Muscle of arm (tissue), 12 donors: ENCODE measurements around the gene DPP9. TPM values are rescaled to one million over a fixed set of nuclear protein-coding genes. Genes with fewer than 3 reads are reported as not detected.
"Not testable (repeated sequence)": the region's sequence is repeated elsewhere in the genome, so short reads cannot be mapped to it uniquely, and the experiment has no call there.

Experiments
- DNase-seq: peaks from one replicate; pipeline ENCODE4 v3.0.0-alpha.2; 2013
- polyA plus RNA-seq, 12 donors: library from polyadenylated mRNA; unstranded; fragments of 120-200 nt; gene quantifications; one replicate each; pipeline ENCODE4 v1.2.1, GENCODE V29; 2013; ENCODE audit not compliant: insufficient read length in 12 of 12

The DPP9 gene
- polyA plus RNA-seq, 12 donors: 20.2 to 37.4 (median 25.4) TPM; not detected in 1

DNA sequence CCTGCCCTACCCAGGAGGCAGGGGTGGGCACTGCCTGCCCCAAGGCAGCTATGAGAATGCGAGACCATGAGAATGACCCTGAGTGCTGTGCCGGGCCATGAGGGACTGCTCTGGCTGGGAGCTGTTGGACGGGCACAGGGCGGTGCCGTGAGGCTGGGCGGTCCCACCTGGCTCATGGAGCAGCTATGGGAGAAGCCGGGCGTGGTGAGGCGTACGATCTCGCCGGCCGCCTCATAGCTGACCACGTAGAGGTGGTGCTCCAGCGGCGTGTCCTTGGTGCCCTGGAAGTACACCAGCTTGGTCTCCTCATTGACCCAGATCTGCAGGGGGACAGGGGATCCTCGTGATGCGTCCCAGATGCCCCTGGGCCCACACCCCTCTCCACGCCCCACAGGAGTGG lies 34.2 kb downstream of the DPP9 start:
- DNase-seq: no peak

DNA sequence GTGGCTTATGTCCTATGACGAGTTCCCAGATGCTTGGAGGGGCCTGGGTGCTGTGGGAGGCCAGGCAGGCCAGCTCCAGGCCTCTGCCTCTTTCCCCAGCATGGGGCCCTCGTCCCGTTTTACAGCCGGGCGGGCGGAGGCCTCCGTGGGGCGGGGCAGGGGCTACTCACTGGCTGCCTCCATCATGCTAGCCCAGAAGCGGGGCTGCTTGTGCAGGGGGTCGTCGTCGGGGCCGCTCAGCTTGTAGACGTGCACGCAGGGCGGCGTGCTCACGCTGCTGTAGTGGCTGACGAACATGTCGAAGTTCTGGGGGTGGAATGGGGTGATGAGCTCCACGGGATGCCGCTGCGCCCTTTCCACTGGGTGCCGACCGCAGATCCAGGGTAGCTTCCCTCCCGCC lies 35.1 kb downstream of the DPP9 start:
- no peak for DNase-seq

DNA sequence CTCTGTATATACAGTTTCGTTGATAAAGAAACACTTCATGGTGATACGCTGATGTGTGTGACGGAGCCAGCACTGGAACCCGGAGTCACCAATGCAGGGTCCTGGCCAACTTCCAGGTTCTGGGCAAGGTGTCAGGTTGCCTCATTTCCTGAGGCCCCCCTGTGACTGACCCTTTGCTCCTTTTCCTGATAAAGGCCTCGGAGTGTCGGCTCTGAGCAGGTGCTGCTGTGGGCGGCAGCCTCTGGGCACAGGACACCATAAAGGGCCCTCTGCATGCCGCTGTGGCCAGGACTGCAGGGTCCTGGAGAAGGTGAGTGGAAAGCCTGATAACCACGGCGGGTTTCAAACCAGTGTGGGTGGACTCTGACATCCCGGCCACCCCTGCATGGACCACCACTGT lies 36.2 kb downstream of the DPP9 start:
- DNase-seq: no peak

DNA sequence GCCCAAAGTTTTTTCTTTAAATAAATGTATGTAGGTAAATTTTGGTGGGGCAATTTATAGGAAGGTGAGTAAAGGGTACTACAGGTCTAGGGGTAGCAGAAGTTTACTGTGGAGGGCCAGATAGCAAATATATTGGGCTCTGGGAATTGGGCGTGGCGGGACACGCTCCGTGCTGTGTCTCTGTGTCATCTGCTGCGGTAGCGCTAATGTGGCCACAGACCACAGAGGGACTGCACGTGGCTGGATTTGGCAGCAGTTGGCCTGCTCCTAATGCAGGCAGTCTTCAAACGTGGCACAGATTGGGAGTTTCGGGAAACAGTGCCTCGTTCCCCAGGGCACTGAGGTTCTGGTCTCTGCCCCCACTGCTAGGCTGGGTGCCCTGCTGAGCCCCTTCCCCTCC lies 36.9 kb downstream of the DPP9 start:
- DNase-seq: no peak

DNA sequence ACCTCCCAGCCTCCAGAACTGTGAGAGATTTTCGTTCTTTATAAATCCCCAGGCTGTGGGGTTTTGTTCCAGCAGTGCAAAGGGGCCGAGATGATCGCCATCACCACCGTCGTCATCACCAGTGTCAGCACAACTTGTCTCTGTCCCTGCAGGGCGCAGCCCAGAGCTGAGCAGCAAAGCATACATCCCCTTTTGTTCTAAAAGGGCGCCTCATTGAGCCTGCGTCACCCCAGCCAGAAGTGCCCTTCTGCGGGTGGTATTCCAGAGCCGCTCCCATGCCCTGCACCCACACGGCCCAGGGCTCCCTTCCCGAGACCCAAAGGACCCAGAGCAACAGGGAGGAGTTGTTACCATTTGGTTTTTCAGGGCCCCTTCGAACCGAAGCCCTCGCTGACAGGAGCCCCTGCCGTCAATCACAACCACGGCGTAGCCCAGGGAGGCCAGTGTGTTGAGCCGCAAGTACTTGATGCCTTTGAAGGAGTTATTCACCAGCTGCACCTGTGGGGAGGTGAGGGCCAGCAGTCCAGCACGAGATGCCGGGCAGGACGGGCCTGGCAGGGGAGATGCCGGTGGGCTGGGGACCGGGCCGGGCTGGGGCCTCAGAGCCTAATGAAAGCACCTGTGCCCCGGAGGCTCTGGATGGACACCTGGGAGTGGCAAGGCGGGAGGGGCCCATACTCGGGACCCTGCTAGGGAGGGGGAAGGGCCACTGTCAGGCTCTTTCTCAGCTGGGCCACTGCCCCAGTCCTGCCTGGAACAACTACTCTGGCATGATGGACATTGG lies 39.1 kb downstream of the DPP9 start:
- DNase-seq: no peak

DNA sequence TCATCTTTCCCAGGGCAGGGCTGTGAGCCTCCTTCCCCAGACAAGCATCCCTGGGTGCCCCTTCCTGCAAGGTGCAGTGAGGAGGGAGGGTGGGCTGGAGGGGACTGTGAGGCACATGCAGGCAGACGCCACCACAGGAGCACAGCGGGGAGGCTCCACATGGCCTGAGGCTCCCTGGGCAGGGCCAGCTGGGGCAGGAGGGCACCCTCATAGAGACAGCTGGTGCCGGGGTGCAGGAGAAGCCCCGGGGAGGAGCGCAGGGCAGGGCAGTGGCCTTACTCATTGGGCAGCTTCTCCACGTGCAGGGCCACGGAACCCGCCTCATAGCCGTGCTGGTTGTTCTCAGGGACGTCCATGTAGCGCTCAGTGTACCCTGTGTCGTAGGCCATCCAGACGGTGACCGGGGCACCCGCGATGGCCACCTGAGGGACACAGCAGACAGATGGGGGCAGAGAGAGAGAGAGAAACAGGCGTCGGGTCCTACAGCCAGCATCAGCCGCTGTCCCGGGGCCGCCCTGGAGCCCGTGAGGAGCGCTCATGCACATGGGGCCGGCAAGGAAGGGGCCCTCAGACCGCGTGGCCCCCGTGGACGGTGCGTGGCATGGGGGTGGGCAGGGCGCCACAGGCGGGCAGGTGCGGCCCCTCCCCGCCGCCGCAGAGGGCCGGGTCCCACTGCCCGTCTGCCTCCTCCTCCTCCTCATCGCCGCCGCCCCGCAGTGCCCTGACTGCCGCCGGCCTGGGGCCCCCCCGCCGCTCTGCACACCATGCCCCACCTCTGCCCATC lies 41.0 kb downstream of the DPP9 start:
- no peak for DNase-seq

DNA sequence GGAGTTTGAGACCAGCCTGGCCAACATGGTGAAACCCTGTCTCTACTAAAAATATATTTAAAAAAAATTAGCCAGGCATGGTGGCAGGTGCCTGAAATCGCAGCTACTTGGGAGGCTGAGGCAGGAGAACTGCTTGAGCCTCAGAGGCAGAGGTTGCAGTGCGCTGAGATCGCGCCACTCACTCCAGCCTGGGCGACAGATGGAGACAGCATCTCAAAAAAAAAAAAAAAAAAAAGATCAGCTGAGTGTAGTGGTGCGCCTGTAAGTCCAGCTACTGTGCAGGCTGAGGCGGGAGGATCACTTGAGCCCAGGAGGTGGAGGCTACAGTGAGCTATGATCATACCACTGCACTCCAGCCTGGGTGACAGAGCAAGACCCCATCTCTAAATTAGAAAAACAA lies 43.6 kb downstream of the DPP9 start:
- DNase-seq: not testable (repeated sequence)

DNA sequence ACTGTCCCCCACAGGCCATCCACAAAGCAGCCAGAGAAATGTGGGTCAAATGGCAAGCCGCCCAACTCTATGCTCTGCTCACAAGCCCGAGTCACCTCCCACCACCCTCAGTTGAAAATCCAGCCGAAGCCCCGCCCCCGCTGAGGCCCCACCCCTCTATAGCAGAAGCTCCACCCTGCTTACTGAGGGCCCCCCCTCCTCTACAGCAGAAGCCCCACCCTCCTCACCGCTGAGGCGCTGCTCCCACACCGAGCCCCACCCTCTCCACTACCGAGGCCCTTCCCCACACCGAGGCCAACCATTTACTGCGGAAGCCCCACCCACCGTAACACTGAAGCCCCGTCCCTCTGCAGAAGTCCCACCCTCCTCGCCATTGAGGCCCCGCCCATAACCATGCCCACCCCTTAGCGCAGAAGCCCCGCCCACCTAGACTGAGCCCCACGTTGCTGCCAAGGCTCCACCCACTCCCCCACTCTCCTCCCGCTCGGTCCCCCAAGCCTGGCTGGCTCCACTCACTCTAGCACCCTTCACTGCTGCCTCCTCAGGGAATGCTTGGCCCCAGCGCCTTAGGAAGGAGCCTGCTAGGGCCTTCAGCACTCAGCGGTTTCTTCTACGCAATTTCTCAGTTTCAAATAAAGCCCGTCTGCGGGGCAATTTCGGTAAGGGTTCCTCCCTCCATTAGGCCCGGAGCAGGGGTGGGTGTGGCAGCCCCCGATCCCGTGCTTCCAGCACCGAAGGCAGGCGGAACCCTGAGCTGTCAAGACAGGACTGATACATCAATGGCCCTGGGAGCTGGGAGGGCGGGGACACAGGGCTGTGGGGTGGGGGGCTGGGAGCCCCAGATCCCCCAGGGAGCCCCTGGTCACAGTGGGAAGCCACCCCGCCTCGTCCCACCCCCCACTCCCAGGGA lies 44.5 kb downstream of the DPP9 start:
- no peak for DNase-seq

DNA sequence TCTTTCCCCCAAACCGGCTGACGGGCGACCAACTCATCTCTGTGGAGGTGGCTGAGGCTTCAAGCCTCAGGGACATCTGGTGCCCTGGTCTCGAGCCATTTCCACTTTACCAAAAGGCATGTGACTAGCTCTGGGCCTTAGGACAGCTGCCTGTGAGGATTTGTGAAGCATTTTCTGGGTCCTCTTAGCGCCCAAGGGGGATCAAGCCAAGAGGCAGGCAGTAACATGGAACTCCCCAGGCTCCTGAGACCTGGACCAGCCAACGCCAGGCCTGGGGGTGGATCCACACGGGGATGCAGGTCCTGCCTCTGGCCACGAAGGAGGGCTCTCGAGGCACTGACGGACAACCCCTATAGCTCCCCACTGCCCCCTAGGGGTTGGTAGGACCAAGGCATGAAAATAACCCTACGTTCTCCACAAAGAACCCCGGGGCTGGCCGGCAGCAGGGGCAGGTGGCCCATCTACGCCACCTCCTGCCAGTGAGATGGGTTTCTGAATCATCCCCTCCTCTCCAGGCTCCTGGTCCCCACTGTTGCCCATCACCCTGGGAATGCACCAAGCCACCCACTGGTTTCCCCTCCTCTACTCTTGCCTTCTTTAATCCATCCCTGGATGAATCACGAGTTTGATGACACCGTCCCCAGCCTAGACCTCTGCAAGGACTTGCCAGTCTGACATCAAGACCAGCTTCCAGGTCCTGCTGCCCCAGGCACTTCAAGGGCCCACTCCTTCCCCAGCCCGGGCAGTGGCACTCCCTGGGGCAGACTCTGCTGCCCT lies 46.5 kb downstream of the DPP9 start:
- no peak for DNase-seq

DNA sequence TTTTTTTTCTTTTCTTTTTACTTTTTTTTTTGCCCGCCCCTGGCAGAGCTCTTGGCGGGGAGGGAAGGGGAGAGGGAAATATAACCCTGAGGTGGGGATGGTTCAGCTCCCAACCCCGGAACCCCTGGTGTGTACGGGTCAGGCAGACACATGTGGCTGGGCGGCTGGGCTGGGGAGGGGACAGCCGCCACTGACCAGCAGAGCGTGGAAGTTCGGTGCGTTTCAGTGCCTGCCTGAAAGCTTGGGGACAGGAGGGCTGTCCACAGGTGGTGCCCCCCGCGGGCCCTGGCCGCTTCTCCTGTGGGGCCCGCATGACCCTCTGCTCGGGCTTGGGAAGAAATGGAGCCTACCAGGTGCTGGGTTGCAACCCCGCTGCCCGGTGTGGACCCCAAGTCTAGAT lies 48.3 kb downstream of the DPP9 start:
- no peak for DNase-seq

DNA sequence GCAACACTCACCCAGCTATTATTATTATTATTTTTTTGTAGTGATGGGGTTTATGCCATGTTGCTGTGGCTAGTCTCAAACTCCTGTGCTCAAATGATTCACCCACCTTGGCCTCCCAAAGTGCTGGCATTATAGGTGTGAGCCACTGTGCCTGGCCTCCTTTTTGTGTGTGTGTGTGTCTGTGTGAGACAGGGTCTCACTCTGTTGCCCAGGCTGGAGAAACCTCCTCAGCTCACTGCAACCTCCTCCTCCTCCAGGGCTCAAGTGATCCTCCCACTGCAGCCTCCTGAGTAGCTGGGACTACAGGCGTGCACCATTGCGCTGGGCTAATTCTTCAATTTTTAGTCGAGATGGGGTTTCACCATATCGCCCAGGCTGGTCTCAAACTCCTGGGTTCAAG lies 49.9 kb downstream of the DPP9 start:
- no peak for DNase-seq

DNA sequence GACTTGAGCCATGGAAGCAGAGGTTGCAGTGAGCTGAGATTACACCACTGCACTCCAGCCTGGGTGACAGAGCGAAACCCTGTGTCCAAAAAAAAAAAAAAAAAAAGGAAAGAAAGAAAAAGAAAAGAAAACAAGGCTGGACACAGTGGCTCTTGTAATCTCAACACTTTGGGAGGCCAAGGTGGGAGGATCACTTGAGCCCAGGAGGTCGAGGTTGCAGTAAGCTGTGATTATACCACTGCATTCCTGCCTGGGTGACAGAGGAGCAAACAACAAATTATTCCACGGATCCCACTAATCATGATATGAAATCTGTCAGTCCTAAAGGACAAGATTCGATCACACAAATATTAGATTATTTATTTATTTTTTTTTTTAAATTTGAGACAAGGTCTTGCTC lies 50.4 kb downstream of the DPP9 start:
- DNase-seq: no peak

DNA sequence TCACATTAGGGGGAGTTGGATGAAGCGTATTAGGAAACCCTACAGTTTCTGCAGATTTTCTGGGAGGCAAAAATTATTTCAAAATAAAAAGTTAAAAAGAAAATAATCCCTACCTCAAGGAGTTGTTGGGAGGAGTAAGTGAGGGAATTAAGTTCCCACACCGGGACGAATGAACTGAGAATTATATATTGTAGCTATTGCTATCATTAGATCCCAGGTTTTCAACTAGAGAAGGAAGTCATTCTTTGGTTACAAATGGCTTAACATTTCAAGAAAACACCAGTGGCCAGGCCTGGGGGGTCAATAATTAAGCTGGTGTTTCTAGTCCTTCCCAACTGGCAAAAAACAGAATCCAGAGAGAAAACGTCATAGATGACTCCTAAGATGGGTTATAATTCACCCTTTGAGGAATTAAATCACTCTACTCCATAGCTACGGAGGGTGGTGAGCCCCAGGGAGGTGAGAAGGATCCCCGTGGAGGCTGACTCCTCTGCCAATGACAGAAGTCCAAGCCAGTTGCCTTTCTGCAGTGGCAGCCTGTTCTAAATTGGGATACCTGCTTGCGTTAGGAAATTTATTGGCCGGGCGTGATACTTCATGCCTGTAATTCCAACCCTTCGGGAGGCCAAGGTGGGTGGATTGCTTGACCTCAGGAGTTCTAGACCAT lies 52.3 kb downstream of the DPP9 start:
- DNase-seq: no peak

DNA sequence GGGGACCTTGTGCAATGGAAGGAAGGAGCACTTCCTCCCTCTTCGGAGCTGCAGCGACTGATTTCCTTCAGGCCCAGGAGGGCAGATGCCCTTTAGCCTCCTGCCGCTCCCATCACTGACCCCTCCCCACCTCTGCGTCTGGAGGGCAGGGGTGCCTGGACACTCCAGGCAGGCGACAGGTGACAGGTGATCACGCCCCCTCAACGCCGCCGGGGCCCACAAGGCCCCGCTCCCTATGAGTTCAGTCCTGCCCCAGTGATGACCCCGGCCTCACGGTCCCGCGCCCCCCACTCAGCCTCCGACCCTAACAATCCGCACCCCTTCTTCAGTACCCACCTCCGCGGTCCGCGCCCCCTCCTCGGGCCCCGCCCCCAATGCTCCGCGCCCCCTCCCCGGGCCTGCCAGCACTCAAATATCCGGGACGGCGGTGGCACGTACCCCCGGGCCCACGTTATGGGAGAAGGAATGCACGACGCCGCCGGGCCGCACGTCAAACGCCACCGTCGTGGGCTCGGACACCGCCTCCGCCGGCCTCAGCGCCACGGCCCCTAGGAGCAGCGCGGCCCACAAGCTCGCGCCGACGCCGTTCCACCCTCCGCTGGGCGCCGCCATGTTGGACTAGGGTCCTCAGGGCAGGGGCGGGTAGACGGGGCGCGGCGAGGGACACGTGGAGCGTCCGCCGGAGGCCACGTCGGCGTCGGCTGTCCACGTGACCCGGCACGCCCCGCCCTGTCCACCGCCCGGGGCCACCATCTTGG lies 53.7 kb downstream of the DPP9 start, which contains the start of gene MYDGF:
MYDGF (minus strand) TSS at position 620 of the 758 bp plus-strand sequence; CDS start at position 612, 8 bp downstream.
- DNase-seq: peak; percentile 89

DNA sequence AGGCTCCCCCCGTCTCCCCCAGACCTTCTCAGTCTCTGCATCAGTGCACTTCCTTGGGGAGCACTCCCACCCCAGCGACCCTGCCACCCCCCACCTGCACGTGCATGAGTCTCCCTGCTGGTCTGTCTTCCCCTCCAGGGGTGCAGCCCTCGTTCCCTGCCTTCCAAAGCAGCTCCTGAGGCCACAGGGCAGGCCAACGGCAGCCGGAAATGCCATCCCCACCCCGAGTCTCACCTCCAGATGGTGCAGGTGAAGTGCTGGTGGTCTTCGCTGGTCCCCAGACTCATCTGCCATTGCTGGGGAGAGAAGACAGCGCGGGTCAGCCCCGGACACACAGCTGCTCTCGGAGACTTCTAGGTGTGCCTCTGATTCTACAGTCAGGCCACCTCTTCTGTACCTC lies 59.0 kb downstream of the DPP9 start:
- no peak for DNase-seq

DNA sequence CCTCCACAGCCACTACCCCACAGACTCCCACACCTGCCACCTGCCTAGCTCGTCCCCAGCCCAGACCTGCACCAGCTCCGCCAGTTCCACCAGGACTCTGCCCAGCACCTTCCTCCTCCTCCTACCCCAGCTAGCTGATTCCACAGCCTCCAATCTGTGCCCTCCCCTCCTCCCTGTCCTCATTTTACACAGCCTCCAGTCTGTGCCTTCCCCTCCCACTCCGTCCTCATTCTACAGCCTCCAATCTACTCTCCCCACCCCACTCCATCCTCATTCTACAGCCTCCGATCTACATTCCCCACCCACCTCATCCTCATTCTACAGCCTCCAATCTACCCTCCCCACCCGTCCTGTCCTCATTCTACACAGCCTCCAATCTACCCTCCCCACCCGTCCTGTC lies 60.8 kb downstream of the DPP9 start:
- DNase-seq: no peak

DNA sequence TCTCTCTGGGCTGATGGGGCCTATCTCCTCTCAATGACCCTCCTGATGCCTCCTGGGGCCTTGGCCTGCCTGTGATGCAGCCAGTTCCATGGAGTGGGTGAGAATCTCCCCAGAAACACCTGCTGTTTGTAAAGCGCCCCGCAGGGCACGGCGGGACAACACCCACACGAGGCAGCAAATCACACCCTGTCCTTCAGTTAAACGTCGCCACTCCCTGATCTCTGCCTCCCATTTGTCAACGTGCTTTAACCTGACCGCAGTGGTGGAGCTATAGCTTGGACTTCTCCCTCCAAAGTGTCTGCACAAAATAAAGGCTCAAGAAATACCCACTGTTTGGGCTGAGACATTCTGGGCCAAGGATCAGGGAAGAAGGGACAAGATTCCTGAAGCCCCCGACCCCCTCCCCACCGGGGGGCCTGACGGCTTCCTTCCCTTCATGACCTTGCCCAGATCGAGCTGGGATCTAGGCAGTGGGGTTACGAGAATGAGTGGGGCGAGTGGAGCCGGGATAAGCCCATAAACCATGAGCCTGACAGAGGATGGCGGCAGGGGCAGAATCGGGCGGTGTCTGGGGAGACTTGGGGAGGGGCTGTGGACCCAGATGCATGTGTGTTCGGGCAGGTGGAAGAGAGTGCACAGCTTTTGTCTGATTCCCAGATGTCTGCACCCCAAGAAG lies 61.5 kb downstream of the DPP9 start:
- no peak for DNase-seq

DNA sequence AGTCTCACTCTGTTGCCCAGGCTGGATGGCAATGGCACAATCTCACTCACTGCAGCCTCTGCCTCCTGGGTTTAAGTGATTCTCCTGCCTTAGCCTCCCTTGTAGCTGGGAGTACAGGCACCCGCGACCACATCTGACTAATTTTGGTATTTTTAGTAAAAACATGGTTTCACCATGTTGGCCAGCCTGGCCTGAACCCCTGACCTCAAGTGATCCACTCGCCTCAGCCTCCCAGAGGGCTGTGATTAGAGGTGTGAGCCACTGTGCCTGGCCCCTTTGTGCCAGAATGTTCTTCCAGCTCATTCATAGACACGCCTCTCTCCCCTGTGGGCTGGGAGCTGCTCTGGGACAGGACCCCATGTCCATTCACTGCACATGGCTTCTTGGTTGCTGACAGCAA lies 62.6 kb downstream of the DPP9 start:
- no peak for DNase-seq

DNA sequence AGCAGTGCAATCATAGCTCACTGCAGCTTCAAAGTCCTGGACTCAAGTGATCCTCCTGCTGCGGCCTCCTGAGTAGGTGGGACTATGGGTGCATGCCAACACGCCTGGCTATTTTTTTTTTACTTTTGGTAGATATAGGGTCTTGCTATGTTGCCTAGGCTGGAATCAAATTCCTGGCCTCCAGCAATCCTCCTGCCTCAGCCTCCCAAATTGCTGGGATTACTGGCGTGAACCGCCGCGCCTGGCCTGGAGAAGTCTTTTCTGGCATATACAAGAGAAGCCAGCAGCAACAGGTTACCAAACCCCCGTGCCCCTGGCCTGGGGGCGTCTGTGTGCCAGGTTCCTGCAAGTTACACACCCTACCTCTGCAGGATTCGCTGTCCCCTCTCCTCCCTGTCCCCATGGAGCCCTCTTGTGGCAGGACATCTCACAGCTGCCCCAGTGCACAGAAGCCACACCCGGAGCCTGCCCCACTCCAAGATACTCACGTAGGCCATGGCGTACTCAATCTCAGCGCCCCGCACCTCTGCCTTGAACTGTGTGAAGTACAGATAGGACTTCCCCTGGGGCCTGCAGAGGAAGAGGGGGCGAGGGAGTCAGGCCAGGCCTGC lies 63.4 kb downstream of the DPP9 start:
- no peak for DNase-seq
